ENCODE data around the gene MLLT10. TPM values are rescaled to one million over a fixed set of nuclear protein-coding genes. Genes with fewer than 3 reads are reported as not detected.

The MLLT10 gene
- total RNA-seq, 1 experiment from 2014 or later: 72.3 TPM

- Histone ChIP-seq H2BK20ac (ENCODE audit: low read depth, low read length, poor library complexity, severe bottlenecking) (no peak overlapping the region), H2AFZ (ENCODE audit: low read length) (no peak overlapping the region), H3K56ac (ENCODE audit: insufficient read length, low read depth, low read length) (no peak overlapping the region), H2BK15ac (ENCODE audit: low read depth, low read length) (no peak overlapping the region), H3T11ph (ENCODE audit: low read length) (no peak overlapping the region), H3K9ac (ENCODE audit: extremely low read depth, insufficient read length, low read length) (peak overlapping the region; percentile 15), H3K4me1 (ENCODE audit: insufficient read depth, low read length) (peaks cover 4% of the 10 kb centered on the region; the same call in 1 of the 2 replicates), H3K27ac (ENCODE audit: insufficient read length, low read depth, low read length) (no peak overlapping the region), H4K5ac (ENCODE audit: insufficient read length, low read depth, low read length) (no peak overlapping the region), H2BK12ac (ENCODE audit: insufficient read length, low read depth, low read length) (no peak overlapping the region), H3K14ac (ENCODE audit: insufficient read depth, low read length) (no peak overlapping the region), H3K23me2 (ENCODE audit: insufficient read length, low read depth, low read length, poor library complexity, severe bottlenecking) (peaks cover 25% of the 10 kb centered on the region), H2BK5ac (ENCODE audit: insufficient read length, low read length) (no peak overlapping the region), H3K4ac (ENCODE audit: low read depth, low read length) (no peak overlapping the region), H3K79me1 (ENCODE audit: insufficient read depth, low read depth, low read length, poor library complexity, severe bottlenecking) (no peaks in the 10 kb centered on the region), H3K4me2 (ENCODE audit: insufficient read depth, insufficient read length, low read length) (peak overlapping the region; percentile 80), H3K9me3 (ENCODE audit: control insufficient read depth, low read depth, low read length) (no peaks in the 10 kb centered on the region), H2BK120ac (ENCODE audit: low read depth, low read length, poor library complexity, severe bottlenecking) (no peak overlapping the region), H3K18ac (ENCODE audit: insufficient read length, low read depth, low read length) (no peak overlapping the region), H3K27me3 (ENCODE audit: insufficient read depth, low read length) (no peaks in the 10 kb centered on the region), H4K91ac (ENCODE audit: insufficient read length, low read depth, low read length) (no peak overlapping the region), H4K8ac (replicated peaks; ENCODE audit: insufficient read length, low read depth, low read length) (no peak overlapping the region), H4K20me1 (ENCODE audit: control insufficient read depth, insufficient read depth, insufficient read length) (no peaks in the 10 kb centered on the region), H3K79me2 (ENCODE audit: insufficient read depth, low read length) (no peaks in the 10 kb centered on the region), H3K23ac (ENCODE audit: insufficient read length, low read depth, low read length) (no peak overlapping the region), H2AK5ac (ENCODE audit: insufficient read length, low read length) (no peak overlapping the region)
- H3K4me1 Mint-ChIP-seq: peaks cover 42 to 44% of the 10 kb centered on the region in 2 experiments
- no peak for TF ChIP-seq CTCF (conservative IDR thresholded peaks at IDR 0.05)
- peak overlapping the region; percentile 97 to 99 (median 98) for H3K27ac Mint-ChIP-seq
- DNase-seq: no peak
- no peaks in the 10 kb centered on the region; a peak in 1 of 7 replicates for H3K36me3 Mint-ChIP-seq (ENCODE audit: insufficient read depth in 1 of 3, low read depth in 3 of 3)
- no peaks in the 10 kb centered on the region; a peak in 2 of 5 replicates for H3K9me3 Mint-ChIP-seq
- H3K27me3 Mint-ChIP-seq (ENCODE audit: low read depth): no peaks in the 10 kb centered on the region
- no CpG with 5 or more reads among the region's 9 CpGs for WGBS (ENCODE audit: extremely low coverage, insufficient read length, low lambda C conversion rate)
- H3K4me3 Mint-ChIP-seq: peak overlapping the region; percentile 74 to 88
Observed at GRCh38 chr10:21529032-21529910, 4.8 kb upstream of the MLLT10 start.
